ENCODE data around the gene STK33.
A peak's percentile ranks its signal among the peaks of the same experiment; 100 is the strongest.

The STK33 gene

GRCh38 chr11:8593935-8594909 lies at the start of gene STK33:
TSS of gene STK33 (minus strand) at chr11:8594228. CDS start at chr11:8474905, 119,323 bp downstream.
- TF ChIP-seq, protein P1, sequence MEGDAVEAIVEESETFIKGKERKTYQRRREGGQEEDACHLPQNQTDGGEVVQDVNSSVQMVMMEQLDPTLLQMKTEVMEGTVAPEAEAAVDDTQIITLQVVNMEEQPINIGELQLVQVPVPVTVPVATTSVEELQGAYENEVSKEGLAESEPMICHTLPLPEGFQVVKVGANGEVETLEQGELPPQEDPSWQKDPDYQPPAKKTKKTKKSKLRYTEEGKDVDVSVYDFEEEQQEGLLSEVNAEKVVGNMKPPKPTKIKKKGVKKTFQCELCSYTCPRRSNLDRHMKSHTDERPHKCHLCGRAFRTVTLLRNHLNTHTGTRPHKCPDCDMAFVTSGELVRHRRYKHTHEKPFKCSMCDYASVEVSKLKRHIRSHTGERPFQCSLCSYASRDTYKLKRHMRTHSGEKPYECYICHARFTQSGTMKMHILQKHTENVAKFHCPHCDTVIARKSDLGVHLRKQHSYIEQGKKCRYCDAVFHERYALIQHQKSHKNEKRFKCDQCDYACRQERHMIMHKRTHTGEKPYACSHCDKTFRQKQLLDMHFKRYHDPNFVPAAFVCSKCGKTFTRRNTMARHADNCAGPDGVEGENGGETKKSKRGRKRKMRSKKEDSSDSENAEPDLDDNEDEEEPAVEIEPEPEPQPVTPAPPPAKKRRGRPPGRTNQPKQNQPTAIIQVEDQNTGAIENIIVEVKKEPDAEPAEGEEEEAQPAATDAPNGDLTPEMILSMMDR (IDR thresholded peaks at IDR 0.05; ENCODE audit: insufficient read depth, low read length, poor library complexity, severe bottlenecking), result no peak
- Histone ChIP-seq H3K27me3 (replicated peaks; ENCODE audit: control insufficient read depth, insufficient read depth, low read length) (no peaks in the 10 kb centered on the region), H3K36me3 (ENCODE audit: control insufficient read depth, insufficient read depth, low read length) (no peaks in the 10 kb centered on the region), H3K4me3 (replicated peaks; ENCODE audit: low read depth, low read length) (peak within 1 kb of the TSS; percentile 68)
- peak; percentile 86 for DNase-seq (ENCODE audit: extremely low read depth, insufficient read length)

DNA sequence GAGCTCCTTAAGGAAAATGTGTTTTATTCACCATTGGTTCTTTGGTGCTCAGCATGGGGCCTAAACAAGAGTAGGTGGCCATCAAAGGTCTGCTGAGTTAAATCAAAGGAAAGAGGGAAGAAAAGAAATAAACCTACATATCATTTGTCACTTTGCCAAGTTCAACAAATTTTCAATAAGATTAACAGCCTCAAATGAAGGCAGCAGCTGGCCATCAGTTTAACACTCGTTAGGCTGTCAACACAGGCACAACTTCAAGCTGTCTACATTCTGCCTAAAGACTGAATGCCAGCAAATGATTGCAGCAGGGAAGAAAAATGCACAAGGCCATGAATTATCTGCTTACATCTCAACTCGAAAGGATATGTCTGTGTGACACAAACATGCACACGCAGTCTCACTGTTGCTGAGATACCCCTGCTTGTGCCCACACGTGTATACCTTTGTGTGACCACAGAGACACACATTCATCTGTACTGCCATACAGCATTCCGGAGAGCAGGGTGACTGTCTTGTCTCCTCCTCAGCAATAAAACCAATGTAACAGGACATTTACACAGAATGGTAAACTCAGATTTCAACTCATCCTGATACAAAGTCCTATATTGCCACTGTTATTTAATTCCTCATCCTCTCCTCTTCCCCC lies 48.3 kb upstream of the STK33 start:
- Histone ChIP-seq H3K4me3 (replicated peaks; ENCODE audit: low read depth, low read length) (no peak overlapping the region), H3K27me3 (replicated peaks; ENCODE audit: control insufficient read depth, insufficient read depth, low read length) (no peaks in the 10 kb centered on the region), H3K36me3 (ENCODE audit: control insufficient read depth, insufficient read depth, low read length) (peaks cover 22% of the 10 kb centered on the region)
- DNase-seq (ENCODE audit: extremely low read depth, insufficient read length), result no peak
- TF ChIP-seq, protein P1 (IDR thresholded peaks at IDR 0.05; ENCODE audit: insufficient read depth, low read length, poor library complexity, severe bottlenecking), result no peak

- TF ChIP-seq, protein P1 (IDR thresholded peaks at IDR 0.05; ENCODE audit: insufficient read depth, low read length, poor library complexity, severe bottlenecking), result no peak
- H3K36me3 ChIP-seq (ENCODE audit: control insufficient read depth, insufficient read depth, low read length), result peaks cover 22% of the 10 kb centered on the region
Measured at GRCh38 chr11:8641332-8641731, 47.3 kb upstream of the STK33 start.

GRCh38 chr11:8640267-8640906 lies 46.4 kb upstream of the STK33 start:
- H3K27me3 ChIP-seq (replicated peaks; ENCODE audit: control insufficient read depth, insufficient read depth, low read length), result no peaks in the 10 kb centered on the region
- no peak for DNase-seq (ENCODE audit: extremely low read depth, insufficient read length)
- H3K4me3 ChIP-seq (replicated peaks; ENCODE audit: low read depth, low read length), result no peak overlapping the region
- peaks cover 22% of the 10 kb centered on the region for H3K36me3 ChIP-seq (ENCODE audit: control insufficient read depth, insufficient read depth, low read length)
- TF ChIP-seq, protein P1 (IDR thresholded peaks at IDR 0.05; ENCODE audit: insufficient read depth, low read length, poor library complexity, severe bottlenecking), result no peak

More at GRCh38 chr11:8641332-8641731, 47.3 kb upstream of the STK33 start:
- Histone ChIP-seq H3K27me3 (replicated peaks; ENCODE audit: control insufficient read depth, insufficient read depth, low read length) (no peaks in the 10 kb centered on the region), H3K4me3 (replicated peaks; ENCODE audit: low read depth, low read length) (no peak overlapping the region)
- no peak for DNase-seq (ENCODE audit: extremely low read depth, insufficient read length)

GRCh38 chr11:8639655-8640054 lies 45.6 kb upstream of the STK33 start:
- TF ChIP-seq, protein P1 (IDR thresholded peaks at IDR 0.05; ENCODE audit: insufficient read depth, low read length, poor library complexity, severe bottlenecking), result no peak

More at GRCh38 chr11:8639655-8640054, 45.6 kb upstream of the STK33 start:
- H3K36me3 ChIP-seq (ENCODE audit: control insufficient read depth, insufficient read depth, low read length), result peaks cover 18% of the 10 kb centered on the region
- DNase-seq (ENCODE audit: extremely low read depth, insufficient read length), result no peak
- no peak overlapping the region for H3K4me3 ChIP-seq (replicated peaks; ENCODE audit: low read depth, low read length)
- H3K27me3 ChIP-seq (replicated peaks; ENCODE audit: control insufficient read depth, insufficient read depth, low read length), result no peaks in the 10 kb centered on the region

Measured in GM06990 (cell line).